ENCODE results near the gene MOXD1. TPM values are rescaled to one million over a fixed set of nuclear protein-coding genes. Genes with fewer than 3 reads are reported as not detected.

MOXD1 gene
- total and polyA plus RNA-seq, 8 donors = 2.1 to 16.9 (median 3.9) TPM

DNA sequence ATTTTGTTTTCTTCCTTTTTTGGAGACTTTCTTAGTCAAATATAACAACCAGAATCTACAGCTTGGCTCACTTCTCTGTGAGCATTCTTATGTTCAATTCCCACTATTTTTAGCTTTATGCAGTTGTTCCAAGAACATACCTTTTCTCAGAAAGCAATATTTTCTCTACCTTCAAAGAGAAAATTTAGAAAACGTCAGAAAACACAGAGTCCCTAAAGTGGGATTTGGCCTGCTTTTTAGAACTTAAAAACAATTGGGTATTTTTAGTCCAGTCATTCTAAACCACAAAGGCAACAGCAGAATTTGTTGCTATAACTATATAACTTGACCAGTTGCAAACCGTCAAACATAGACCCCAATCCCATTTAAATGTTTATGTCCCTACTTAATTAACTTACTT lies 133.1 kb downstream of the MOXD1 start:
- WGBS, 5 donors = 56 to 82% (median 72%) methylated on average over 2 of the region's 2 CpGs

DNA sequence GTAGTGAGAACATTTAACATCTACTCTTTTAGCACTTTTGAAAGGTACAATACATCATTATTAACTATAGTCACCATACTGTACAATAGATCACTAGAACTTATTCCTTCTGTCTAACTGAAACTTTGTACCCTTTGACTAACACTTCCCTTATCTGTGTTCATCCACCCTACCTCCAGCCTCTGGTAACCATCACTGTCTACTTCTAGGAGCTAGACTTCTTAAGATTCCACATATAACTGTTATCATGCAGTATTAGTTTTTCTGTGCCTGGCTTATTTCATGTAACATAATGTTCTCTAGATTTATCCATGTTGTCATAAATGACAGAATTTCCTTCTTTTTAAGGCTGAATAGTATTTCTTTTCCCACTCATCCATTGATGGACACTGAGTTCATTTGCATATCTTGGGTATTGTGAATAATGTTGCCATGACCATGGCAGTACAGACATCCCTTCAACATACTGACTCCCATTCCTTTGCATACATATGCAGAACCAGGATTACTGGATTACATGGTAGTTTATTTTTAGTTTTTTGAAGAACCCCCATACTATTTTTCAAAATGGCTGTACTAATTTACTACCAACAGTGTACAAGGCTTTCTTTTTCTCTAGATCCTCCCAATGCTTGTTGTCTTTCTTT lies 135.7 kb downstream of the MOXD1 start:
- no peak for DNase-seq
- Histone ChIP-seq H3K27me3 (no peaks in the 10 kb centered on the region), H3K4me3 (no peak overlapping the region), H3K4me1 (peaks cover 0 to 13% (median 8%) of the 10 kb centered on the region in 4 donors), H3K36me3 (no peaks in the 10 kb centered on the region), H3K9me3 (no peaks in the 10 kb centered on the region), H3K27ac (no peak overlapping the region)
- TF ChIP-seq, protein P1, sequence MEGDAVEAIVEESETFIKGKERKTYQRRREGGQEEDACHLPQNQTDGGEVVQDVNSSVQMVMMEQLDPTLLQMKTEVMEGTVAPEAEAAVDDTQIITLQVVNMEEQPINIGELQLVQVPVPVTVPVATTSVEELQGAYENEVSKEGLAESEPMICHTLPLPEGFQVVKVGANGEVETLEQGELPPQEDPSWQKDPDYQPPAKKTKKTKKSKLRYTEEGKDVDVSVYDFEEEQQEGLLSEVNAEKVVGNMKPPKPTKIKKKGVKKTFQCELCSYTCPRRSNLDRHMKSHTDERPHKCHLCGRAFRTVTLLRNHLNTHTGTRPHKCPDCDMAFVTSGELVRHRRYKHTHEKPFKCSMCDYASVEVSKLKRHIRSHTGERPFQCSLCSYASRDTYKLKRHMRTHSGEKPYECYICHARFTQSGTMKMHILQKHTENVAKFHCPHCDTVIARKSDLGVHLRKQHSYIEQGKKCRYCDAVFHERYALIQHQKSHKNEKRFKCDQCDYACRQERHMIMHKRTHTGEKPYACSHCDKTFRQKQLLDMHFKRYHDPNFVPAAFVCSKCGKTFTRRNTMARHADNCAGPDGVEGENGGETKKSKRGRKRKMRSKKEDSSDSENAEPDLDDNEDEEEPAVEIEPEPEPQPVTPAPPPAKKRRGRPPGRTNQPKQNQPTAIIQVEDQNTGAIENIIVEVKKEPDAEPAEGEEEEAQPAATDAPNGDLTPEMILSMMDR (IDR thresholded peaks at IDR 0.05) = no peak
- TF ChIP-seq POLR2A (IDR thresholded peaks at IDR 0.05) (no peak), POLR2AphosphoS5 (IDR thresholded peaks at IDR 0.05) (no peak), EP300 (IDR thresholded peaks at IDR 0.05) (no peak)
- intact Hi-C loops (cut with DNase I; ENCODE audit: low total_unique reads) = no loop called here

More for the DNA sequence above, 133.1 kb downstream of the MOXD1 start:
- intact Hi-C loops (cut with DNase I; ENCODE audit: low total_unique reads) = no loop called here
- no peaks in the 10 kb centered on the region for H3K36me3 ChIP-seq
- no peak overlapping the region for H3K4me3 ChIP-seq
- no peak for DNase-seq
- TF ChIP-seq POLR2A (IDR thresholded peaks at IDR 0.05) (no peak), EP300 (IDR thresholded peaks at IDR 0.05) (no peak)
- no peaks in the 10 kb centered on the region for H3K27me3 ChIP-seq
- no peak overlapping the region for H3K27ac ChIP-seq
- no peaks in the 10 kb centered on the region for H3K9me3 ChIP-seq
- H3K4me1 ChIP-seq = peaks cover 3 to 28% (median 15%) of the 10 kb centered on the region in 4 donors

DNA sequence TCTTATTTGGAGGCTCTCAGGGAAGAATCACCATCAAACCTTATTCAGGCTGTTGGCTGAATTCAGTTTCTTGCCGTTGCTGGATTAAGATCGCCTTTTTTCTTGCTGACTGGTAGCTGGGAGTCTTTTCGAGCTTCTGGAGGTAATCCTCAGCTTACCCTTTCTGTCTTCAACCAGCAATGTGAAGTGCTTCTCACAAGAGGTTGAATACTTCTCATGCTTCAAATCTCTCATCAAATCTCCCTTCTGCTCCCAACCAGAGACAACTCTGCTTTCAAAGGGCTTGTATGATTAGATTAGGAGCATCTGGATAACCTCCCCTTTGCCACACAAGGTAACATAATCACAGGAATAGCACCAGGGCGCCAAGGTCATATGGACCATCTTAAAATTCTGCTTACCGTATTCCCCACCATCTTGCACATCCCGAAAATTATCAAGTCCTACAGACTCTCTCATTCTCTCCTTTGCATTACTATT lies 137.2 kb downstream of the MOXD1 start:
- DNase-seq = no peak
- Histone ChIP-seq H3K9me3 (no peaks in the 10 kb centered on the region), H3K27me3 (no peaks in the 10 kb centered on the region), H3K36me3 (no peaks in the 10 kb centered on the region), H3K4me1 (peaks cover 0 to 4% (median 0%) of the 10 kb centered on the region in 4 donors), H3K4me3 (no peak overlapping the region), H3K27ac (no peak overlapping the region)
- WGBS, 5 donors = 86 to 94% (median 91%) methylated on average over 6 of the region's 6 CpGs
- TF ChIP-seq POLR2A (IDR thresholded peaks at IDR 0.05) (no peak), EP300 (IDR thresholded peaks at IDR 0.05) (no peak), POLR2AphosphoS5 (IDR thresholded peaks at IDR 0.05) (no peak)
- TF ChIP-seq, protein P1 (IDR thresholded peaks at IDR 0.05) = no peak
- intact Hi-C loops (cut with DNase I; ENCODE audit: low total_unique reads) = no loop called here

DNA sequence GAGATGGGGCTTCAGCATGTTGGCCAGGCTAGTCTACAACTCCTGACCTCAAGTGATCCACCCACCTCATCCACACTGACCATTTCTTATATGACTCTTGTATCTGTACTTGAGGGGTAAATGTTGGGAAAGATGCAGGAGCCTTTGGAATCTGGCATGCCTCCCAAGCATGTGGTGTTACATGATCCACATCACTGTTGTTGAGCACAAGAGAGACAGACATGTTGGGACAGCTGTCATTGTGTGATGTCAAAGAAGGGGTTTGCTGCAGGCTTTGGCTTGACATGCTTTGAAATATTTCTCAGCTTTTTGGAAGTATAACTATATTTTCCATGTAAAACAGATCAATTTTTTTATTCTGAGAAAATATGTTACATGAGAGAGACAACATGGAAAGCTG lies 139.9 kb downstream of the MOXD1 start:
- H3K27me3 ChIP-seq = no peaks in the 10 kb centered on the region
- peaks cover 0 to 15% (median 0%) of the 10 kb centered on the region in 4 donors for H3K4me1 ChIP-seq
- intact Hi-C loops (cut with DNase I; ENCODE audit: low total_unique reads) = no loop called here
- no peak overlapping the region for H3K27ac ChIP-seq
- H3K36me3 ChIP-seq = no peaks in the 10 kb centered on the region
- H3K9me3 ChIP-seq = no peaks in the 10 kb centered on the region
- TF ChIP-seq EP300 (IDR thresholded peaks at IDR 0.05) (no peak), POLR2AphosphoS5 (IDR thresholded peaks at IDR 0.05) (no peak), POLR2A (IDR thresholded peaks at IDR 0.05) (no peak)
- TF ChIP-seq, protein P1 (IDR thresholded peaks at IDR 0.05) = no peak
- no peak for DNase-seq
- H3K4me3 ChIP-seq = no peak overlapping the region

DNA sequence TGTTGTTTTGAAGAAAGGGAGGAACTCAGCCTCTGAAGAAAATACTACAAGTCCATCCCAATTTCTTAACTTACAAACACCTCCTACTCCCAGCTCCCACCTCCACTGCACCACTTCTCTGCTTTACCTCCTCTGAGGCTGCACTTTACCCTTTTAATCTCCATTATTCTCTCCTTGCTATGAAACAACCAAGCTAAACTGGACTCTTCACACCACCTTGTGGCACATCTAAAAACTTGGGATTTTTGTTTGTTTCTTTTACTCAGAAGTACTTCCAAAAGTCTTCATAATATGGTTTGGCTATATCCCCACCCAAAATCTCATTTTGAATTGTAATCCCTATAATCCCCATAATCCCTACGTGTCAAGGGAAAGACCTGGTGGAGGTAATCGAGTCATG lies 142.2 kb downstream of the MOXD1 start:
- intact Hi-C loops (cut with DNase I; ENCODE audit: low total_unique reads) = no loop called here
- Histone ChIP-seq H3K9me3 (no peaks in the 10 kb centered on the region), H3K4me1 (peaks cover 0 to 15% (median 0%) of the 10 kb centered on the region in 4 donors), H3K27ac (no peak overlapping the region), H3K4me3 (no peak overlapping the region), H3K27me3 (no peaks in the 10 kb centered on the region), H3K36me3 (no peaks in the 10 kb centered on the region)
- DNase-seq = peak in 1 of 2 donors; percentile 39
- WGBS, 5 donors = 71 to 86% (median 75%) methylated on average over 2 of the region's 2 CpGs
- TF ChIP-seq POLR2AphosphoS5 (IDR thresholded peaks at IDR 0.05) (no peak), POLR2A (IDR thresholded peaks at IDR 0.05) (no peak), EP300 (IDR thresholded peaks at IDR 0.05) (no peak)
- TF ChIP-seq, protein P1 (IDR thresholded peaks at IDR 0.05) = peak in 3 of 7 experiments; percentile 7 to 23 (median 15)

Data from stomach (tissue), 9 donors.